NCI-H1436 treated with DMSO at 0.1 percent for 48 hours (cell line): ENCODE data around the gene LDHD.
"Not testable (repeated sequence)": the region's sequence is repeated elsewhere in the genome, so short reads cannot be mapped to it uniquely, and the experiment has no call there.

ENCODE experiments used
- DNase-seq: peaks from one replicate; lab custom pipeline; 2025; lab: John Stamatoyannopoulos, UW

The LDHD gene

DNA sequence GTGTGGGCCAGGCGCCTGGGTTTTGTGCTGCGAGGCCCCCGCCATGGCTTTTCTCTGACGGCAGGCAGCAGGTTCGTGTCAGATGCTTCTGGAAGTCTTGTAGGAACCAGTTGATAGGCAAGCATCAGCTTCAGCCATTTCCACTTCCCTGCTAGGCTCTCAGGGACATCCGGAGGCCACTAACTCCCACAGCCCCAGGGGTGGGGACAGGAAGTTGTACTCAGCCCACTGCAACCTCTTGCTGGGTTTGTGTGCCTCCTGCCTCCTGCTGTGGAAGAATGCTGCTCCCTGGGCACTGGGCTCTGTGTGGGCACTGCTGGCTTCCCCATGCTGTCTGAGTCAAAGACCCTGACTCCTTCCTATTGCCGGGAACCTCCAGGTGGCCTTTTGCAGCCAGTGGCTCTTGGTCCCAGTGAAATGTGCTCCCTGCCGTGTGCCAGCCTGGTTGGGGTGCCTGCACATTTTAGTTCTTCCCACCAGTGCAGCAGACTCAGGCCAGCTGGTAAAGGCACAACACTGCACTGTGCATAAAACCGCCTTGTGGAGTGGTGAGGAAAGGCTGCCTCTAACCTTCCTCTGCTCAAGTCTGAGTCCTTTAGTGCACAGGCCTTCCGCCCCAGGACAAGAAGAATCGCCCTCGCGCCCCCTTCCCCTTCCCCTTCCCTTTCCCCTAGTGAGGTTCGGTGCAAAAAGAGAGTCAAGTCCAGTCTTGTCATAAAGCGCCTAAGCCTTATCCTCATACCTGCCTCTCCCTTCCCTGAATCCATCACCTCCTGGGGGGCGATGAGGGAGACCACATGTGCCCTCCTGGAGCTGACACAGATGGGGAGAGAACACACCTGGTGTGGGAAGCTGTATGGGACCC, 16.6 kb downstream of the LDHD start:
- DNase-seq: no peak

DNA sequence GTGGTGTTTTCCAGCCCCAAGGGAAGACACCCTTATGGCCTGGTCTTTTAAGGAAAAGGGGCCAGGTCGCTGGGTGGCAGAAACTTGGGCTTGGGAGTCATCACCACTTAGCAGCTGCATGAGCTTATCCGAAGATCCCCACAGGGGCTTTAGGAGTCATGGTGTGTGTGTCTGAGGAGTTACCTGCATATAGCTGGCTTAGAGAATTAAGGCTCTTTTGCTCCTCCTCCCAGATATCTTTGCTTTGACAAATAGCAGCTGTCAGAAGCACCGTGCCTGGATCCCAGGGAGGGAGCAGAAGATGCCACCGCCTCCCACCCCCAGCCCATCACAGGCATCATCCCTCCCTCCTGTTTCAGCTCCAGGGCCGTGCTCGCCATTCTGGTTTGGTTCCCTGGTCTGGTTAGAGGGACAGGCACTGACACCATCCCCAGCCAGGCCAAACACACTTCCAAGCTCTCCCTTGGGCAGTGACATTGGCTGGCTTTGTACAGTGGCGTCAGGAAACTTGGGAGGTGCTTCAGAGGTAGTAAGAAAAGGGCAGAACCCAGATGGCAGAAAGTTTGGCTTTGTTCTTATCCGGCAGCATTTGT, 17.4 kb downstream of the LDHD start:
- no peak for DNase-seq

DNA sequence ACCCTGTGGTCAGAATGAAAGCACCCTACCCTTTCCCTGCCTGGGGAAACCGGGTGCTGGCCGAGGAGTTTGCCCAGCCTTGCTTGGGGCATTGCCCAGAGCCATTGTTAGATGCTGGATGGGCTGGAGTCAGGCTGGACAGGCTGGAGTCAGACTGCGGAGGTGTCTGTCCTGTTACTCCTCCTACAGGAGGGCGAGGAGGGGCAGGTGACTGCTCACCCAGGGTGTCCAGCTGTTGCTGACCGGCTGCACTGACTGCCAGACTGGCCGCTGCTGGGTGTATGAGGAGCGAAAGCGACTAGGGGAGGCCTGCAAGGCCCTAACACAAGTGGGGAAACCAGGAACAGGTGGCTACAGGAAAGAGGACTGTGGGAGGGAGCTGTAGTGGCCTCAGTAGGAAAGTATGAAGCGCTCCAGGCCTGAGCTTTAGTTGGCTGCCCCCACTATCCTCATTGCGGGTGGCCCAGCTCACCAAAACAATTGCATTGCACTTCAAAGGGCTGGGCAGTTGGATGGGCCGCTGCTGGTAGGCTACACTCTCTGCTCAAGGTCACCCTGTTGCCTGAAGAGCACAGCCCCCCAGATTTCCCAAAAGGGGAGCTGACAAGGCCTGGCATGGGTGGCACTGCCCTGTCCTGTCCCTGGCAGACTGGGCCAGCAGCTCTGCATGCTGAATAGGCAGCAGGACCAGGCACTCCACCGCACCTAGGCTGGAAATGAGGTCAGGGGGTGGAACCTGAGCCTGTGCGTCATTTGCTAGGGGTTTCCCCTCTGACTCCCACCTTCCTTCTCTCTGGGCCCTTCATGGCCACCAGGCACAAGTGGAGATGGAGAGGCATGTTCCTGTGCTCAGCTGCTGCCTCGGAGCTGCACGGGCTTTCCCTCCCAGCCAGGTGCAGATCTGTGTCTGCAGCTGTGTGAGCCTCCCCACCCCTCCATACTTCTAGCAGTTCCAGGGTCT, 18.4 kb downstream of the LDHD start:
- no peak for DNase-seq

- no peak for DNase-seq
Observed at GRCh38 chr16:75097191-75097761, 19.3 kb downstream of the LDHD start.

DNA sequence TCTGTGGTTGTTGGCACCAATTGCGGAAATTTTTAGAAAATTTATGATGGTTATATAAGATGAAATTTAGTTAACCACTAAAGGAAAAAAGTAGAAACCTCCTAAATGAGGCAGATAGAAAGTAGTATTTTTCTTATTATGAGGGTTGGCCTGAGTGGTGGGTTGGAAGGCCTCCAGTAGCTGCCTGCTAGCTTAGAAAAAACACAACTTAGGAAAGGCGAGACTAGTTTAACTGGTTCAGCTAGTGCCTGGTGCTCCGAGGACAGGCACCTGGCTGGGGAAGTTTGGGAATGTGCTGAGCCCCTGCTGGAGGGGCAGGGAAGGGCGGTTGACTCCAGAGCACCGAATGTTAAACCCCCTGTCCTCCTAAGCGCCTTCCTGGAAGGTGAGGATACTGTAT, 19.9 kb downstream of the LDHD start:
- no peak for DNase-seq

- DNase-seq: no peak
Observed at GRCh38 chr16:75095204-75095621, 21.4 kb downstream of the LDHD start.

DNA sequence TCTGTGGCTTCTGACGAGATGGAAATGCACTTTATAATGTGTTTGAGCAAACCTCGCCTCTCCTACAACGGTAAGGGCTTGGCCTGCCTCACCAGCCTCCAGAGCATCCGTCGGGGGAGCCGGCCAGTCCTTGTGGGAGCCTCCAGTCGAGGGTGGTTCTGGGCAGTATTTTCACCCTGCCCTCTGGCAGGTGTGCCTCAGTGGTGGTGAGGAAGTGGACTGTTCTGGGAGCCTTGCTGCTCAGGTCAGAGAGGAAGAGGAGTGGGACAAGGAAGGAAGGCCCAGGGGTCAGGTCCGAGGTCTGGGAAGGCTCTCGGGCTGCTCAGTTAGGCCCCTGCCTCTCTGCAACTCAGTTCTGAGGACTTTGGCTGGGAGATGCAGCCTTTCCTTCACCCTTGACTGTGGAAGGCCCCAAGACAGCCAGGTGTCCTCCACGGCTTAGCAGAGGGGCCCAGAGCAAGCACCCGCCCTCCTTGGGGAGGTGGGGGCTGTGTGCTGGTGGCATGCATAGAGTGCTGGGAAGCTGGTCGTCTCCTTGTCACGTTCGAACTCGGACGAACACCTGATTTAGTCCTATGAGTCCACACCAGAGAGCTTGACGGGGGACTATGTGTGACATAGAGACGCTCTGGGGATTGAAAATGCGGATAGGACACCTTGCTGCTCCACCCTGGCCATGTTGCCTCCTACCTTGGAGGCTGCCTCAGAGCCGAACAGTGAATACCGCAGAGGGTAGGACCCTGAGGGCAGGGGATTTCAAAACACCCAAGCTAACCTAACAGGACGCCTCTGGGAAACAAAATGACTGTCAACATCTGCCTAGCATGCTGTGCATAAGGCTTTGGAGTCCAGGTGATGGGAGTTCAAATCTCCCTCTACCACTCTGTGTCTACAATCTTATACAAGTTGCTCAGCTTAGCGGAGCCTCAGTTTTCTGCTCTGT, 22.7 kb downstream of the LDHD start:
- no peak for DNase-seq

DNA sequence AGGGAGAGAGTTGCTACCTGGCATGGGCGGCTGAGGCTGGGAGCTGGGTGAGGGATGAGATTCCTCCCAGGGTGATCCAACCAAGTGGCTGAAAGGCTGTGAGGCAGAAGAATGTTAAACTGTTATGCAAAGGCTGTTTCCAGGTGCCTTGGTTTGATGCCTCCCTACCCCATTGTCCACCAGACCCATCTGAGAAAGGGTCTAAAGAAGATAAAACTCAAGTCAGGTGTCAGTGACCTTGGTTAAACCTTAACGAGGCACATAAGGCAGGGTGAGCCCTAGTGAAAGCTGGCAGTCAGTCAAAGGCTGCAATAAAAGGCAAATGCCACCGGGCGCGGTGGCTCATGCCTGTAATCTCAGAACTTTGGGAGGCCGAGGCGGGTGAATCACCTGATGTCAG, 23.8 kb downstream of the LDHD start:
- DNase-seq: no peak

GRCh38 chr16:75091619-75092018, 25.0 kb downstream of the LDHD start:
- not testable (repeated sequence) for DNase-seq

DNA sequence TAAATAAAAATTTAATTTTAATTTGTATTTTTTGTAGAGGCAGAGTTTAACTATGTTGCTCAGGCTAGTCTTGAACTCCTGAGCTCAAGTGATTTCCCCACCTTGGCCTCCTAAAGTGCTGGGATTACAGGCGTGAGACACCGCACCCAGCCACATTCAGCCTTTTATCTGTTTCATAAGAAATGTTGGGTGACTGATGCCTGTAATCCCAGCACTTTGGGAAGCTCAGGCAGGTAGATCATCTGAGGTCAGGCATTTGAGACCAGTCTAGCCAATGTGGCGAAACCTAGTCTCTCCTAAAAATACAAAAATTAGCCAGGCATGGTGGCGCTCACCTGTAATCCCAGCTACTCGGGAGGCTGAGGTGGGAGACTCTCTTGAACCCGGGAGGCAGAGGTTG, 25.7 kb downstream of the LDHD start:
- DNase-seq: not testable (repeated sequence)

DNA sequence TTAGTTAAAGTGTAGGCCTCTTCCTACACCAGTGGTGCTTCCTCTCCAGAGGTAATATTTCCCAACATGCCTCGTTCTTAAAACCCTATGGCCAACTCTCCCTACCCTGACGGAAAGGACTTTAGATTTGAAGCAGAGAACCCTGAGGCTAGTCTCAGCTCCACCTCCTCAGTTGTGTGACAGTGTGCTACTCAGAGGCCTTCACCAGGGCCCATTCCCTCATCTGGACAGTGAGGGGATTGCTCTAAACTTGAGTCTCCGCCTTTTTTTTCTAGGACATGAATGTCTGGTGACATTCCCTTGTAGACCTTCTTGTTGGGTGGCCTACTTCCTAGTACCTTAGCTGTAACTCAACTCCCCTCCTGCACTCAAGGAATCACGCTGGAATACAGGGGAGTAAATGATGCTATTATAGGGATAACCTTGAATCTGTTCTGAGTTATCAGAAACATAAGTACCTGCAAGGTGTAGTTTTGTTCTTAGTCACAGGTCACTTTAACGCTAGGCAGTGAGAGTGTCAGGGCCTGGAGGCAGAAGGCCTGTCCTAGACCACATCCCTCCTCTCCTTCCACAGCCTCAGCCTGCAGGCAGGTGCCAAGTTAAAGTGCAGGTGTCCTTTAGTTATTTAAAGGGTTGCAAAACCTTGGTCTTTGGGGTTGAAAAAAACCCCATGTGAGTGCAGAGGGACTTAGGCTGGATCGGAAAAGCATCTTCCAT, 26.9 kb downstream of the LDHD start:
- DNase-seq: no peak

DNA sequence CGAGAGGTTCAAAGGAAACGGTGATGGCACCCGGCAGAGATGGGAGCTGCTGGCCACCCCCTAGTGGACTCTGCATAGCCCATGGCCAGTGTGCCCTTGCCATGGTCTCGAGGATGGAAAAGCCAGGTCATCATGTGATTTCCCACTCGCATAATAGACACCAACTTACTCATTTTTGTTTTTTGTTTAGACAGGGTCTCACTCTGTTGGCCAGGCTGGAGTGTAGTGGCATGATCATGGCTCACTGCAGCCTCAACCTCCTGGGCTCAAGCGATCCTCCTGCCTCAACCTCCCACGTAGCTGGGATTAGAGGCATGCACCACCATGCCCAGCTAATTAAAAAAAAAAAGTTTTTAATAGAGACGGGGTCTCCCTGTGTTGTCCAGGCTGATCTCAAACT, 27.6 kb downstream of the LDHD start:
- DNase-seq: no peak

DNA sequence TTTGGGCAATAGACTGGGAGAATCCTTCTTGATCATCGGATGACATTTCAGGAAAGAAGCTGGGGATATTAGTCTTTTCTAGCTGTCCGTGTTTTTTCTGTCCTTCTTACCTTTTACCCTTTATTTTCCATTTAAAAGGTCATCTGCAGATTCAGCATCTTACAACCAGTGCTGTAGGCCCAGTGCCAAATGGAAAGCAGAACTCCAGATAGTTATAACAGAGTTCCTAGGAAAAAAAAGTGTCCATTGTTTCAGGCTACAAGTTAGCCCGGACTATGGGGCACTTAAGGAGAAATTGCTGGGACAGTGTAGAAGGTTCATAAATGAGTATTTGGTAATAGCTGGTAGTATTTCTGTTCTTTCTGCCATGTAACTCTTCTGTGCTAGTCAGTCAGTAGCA, 28.4 kb downstream of the LDHD start:
- no peak for DNase-seq

DNA sequence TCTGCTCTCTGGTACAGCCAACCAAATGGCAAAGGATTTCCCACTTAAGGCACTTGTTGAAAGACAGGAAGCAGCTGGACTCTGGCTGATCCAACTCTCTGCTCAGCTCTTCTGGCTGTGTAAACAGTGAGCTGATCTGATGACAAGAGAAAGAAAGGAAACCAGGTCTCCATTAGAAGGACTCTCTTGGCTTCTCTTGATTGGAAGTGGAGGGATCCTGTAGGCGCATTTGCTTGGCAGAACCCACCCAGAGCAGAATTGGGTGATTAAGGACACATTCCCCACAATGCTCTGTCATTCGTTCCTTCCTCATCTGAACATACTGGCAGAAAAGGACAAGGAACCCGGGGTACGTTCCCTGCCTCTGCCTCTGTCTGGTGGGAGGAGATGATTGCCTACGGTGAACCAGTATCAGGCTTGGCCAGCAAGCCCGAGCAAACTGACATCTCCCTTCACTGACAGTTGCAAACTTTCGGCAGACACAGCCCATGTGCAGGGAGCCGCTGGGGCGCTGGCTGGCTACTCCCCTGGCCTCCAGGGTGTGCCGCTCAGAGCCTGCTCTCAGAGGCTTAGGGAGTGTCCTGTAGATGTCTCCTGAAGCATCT, 29.1 kb downstream of the LDHD start:
- DNase-seq: peak; percentile 86

GRCh38 chr16:75086688-75087374, 29.7 kb downstream of the LDHD start:
- no peak for DNase-seq

DNA sequence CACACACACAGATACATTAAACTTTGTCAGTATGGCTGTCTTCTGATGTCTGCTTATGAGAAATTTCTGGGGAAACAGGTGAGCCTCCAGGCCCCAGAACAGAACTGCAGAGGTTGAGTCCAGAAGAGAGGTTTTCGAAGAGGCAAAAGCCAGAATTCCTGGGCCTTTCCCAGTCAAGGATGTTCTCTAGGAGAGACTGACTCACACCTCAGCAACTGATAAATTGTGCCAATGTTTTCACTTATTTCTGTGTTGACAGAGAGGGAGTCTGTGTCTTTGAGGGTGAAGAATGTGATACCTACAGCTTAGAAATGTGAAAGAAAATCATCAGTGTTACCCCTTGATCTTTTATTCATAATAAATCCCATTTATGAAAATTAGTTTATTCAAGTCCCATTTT, 30.3 kb downstream of the LDHD start:
- no peak for DNase-seq

- no peak for DNase-seq
Observed at GRCh38 chr16:75085556-75085955, 31.0 kb downstream of the LDHD start.

GRCh38 chr16:75083813-75084212, 32.8 kb downstream of the LDHD start:
- DNase-seq: no peak

GRCh38 chr16:75081179-75081859, 35.3 kb downstream of the LDHD start:
- DNase-seq: no peak
